Endothelial cell of umbilical vein (primary cell): ENCODE results near the gene KRTAP19-1. TPM values are rescaled to one million over a fixed set of nuclear protein-coding genes. Genes with fewer than 3 reads are reported as not detected.

Experiments used
- Bru-seq: library from RNA; stranded (reverse); fragments of 400-500 nt; gene quantifications from one replicate; lab custom pipeline; 2021; lab: Mats Ljungman, UMichigan
- BruChase-seq, 2 experiments: library from RNA; stranded (reverse); fragments of 400-500 nt; gene quantifications; one replicate each; lab custom pipeline; 2021; lab: Mats Ljungman, UMichigan
- BruUV-seq: library from RNA; stranded (reverse); fragments of 400-500 nt; replicated peaks from 2 replicates; lab custom pipeline; 2021; lab: Mats Ljungman, UMichigan
- CTCF ChIA-PET: fragments of 300-600, 350-600 bp; sonication (Branson Sonifier 250); formaldehyde crosslinking; loops from one replicate; lab custom pipeline; 2021; ENCODE audit warnings: antibody characterized with exemption, inconsistent platforms; lab: Charles Lee
- POLR2A ChIA-PET: fragments of 300-600, 350-600 bp; sonication (Branson Sonifier 250); formaldehyde crosslinking; loops from one replicate; lab custom pipeline; 2021; ENCODE audit warnings: antibody characterized with exemption, inconsistent platforms; lab: Charles Lee
- DNase-seq: peaks from one replicate; pipeline ENCODE4 v3.0.0-alpha.2; 2011; ENCODE audit warnings: low read depth, low spot score
- FAIRE-seq: peaks from 2 replicates; lab custom pipeline; 2011; peaks lifted over from hg19 to GRCh38; lab: Jason Lieb, UNC
- H2AFZ ChIP-seq: 2 replicates; pipeline ENCODE4 v1.6.0; 2012; ENCODE audit warnings: low read depth, low read length, control low read depth, inconsistent platforms
- H3K27ac ChIP-seq: 2 replicates; pipeline ENCODE4 v1.5.1; 2011; ENCODE audit warnings: low read depth, mild to moderate bottlenecking, control low read depth, low read length, moderate library complexity; ENCODE audit not compliant: insufficient read depth
- H3K27me3 ChIP-seq, 2 experiments: 2 replicates each; pipeline versions ENCODE4 v1.6.0 to v1.6.1; 2011; ENCODE audit warnings: low read length in 2 of 2, mixed read lengths in 1 of 2; ENCODE audit not compliant: control insufficient read depth in 2 of 2, insufficient read depth in 2 of 2
- H3K36me3 ChIP-seq, 2 experiments: 2 replicates in 1 of 2; 3 replicates in 1 of 2; pipeline ENCODE4 v1.5.1; 2011; ENCODE audit warnings: low read length in 2 of 2, mild to moderate bottlenecking in 1 of 2, moderate library complexity in 1 of 2; ENCODE audit not compliant: control insufficient read depth in 2 of 2, insufficient read depth in 2 of 2; ENCODE audit errors: extremely low read depth in 1 of 2
- H3K4me1 ChIP-seq: 3 replicates; pipeline ENCODE4 v1.5.1; 2011; ENCODE audit warnings: mild to moderate bottlenecking, low read length; ENCODE audit not compliant: control insufficient read depth, insufficient read depth; ENCODE audit errors: extremely low read depth
- H3K4me2 ChIP-seq: 2 replicates; pipeline ENCODE4 v1.6.1; 2011; ENCODE audit warnings: low read length, control low read depth, mixed read lengths; ENCODE audit not compliant: insufficient read depth
- H3K4me3 ChIP-seq, 3 experiments: fragments of 200-600 bp in 1 of 3; sonication (generic), shearing (Covaris generic) in 1 of 3; replicated peaks in 1 of 3; 2 replicates each; pipeline ENCODE4 v1.5.1; 2011 to 2016; ENCODE audit warnings: control low read depth in 3 of 3, low read length in 3 of 3, mild to moderate bottlenecking in 2 of 3, inconsistent platforms in 1 of 3, low read depth in 1 of 3, moderate library complexity in 1 of 3; ENCODE audit not compliant: insufficient read depth in 1 of 3
- H3K79me2 ChIP-seq: 2 replicates; pipeline ENCODE4 v1.6.0; 2012; ENCODE audit warnings: low read length, inconsistent platforms; ENCODE audit not compliant: control insufficient read depth, insufficient read depth
- H3K9ac ChIP-seq: replicated peaks from 2 replicates; pipeline ENCODE3; 2011; ENCODE audit warnings: low read length, control low read depth; ENCODE audit not compliant: insufficient read depth; ENCODE audit errors: extremely low read depth
- H3K9me1 ChIP-seq: replicated peaks from 3 replicates; pipeline ENCODE4 v1.6.0; 2011; ENCODE audit warnings: mild to moderate bottlenecking, low read length; ENCODE audit not compliant: control insufficient read depth, insufficient read depth; ENCODE audit errors: extremely low read depth
- H3K9me3 ChIP-seq: replicated peaks from 2 replicates; pipeline ENCODE4 v1.5.1; 2012; ENCODE audit warnings: low read length, inconsistent platforms; ENCODE audit not compliant: control insufficient read depth, insufficient read depth
- H4K20me1 ChIP-seq: replicated peaks from 2 replicates; pipeline ENCODE3; 2011; ENCODE audit warnings: mild to moderate bottlenecking, low read length; ENCODE audit not compliant: control insufficient read depth, insufficient read depth; ENCODE audit errors: extremely low read depth
- CTCF ChIP-seq, 2 donors: IDR thresholded peaks; 1 replicate in 1 of 2; 2 replicates in 1 of 2; pipeline ENCODE4 v1.5.1; 2011; ENCODE audit warnings: low read length in 2 of 2, mild to moderate bottlenecking in 2 of 2, moderate library complexity in 2 of 2, control low read depth in 1 of 2, inconsistent platforms in 1 of 2, low read depth in 1 of 2; ENCODE audit not compliant: insufficient read depth in 1 of 2; ENCODE audit errors: extremely low read depth in 1 of 2
- EZH2 ChIP-seq: IDR thresholded peaks from 2 replicates; pipeline ENCODE4 v1.6.1; 2012; ENCODE audit warnings: borderline replicate concordance, low read depth, mild to moderate bottlenecking, moderate library complexity, low read length, inconsistent platforms; ENCODE audit not compliant: severe bottlenecking
- FOS ChIP-seq: IDR thresholded peaks from 2 replicates; pipeline ENCODE4 v1.6.1; 2011; ENCODE audit warnings: mild to moderate bottlenecking, low read length, moderate library complexity, borderline replicate concordance; ENCODE audit not compliant: insufficient read depth
- GATA2 ChIP-seq: IDR thresholded peaks from 2 replicates; pipeline ENCODE4 v1.7.0; 2011; ENCODE audit warnings: low read depth, mild to moderate bottlenecking, moderate library complexity, mixed read lengths, low read length; ENCODE audit not compliant: insufficient read length, insufficient read depth
- JUN ChIP-seq: IDR thresholded peaks from 2 replicates; pipeline ENCODE4 v1.6.1; 2011; ENCODE audit warnings: borderline replicate concordance, low read depth; ENCODE audit not compliant: insufficient read length, insufficient read depth
- MAX ChIP-seq: IDR thresholded peaks from 2 replicates; pipeline ENCODE4 v1.6.1; 2011; ENCODE audit not compliant: insufficient read depth, insufficient read length
- MYC ChIP-seq: IDR thresholded peaks from one replicate; pipeline ENCODE4 v1.6.1; 2011; ENCODE audit warnings: mild to moderate bottlenecking, low read depth, low read length
- POLR2AphosphoS5 ChIP-seq: IDR thresholded peaks from 2 replicates; pipeline ENCODE4 v1.6.1; 2012; ENCODE audit warnings: low read depth, mild to moderate bottlenecking, control low read depth, low read length, moderate library complexity; ENCODE audit not compliant: insufficient read depth
- dilution Hi-C: fragments of 300-500 bp; cut with MboI; formaldehyde crosslinking; loops from one replicate; pipeline ENCODE4 v1.15.0; 2019; ENCODE audit warnings: low sequenced_read_pairs; ENCODE audit not compliant: extremely low pct_ligation_motif_present
- intact Hi-C: fragments of 100-400 bp; cut with micrococcal nuclease; formaldehyde crosslinking; loops from one replicate; pipeline ENCODE4 v1.10.0; 2022
- long read RNA-seq: library from polyadenylated mRNA; stranded (forward); transcript quantifications from one replicate; pipeline ENCODE4 v2.0.0, GENCODE V29; 2021
- polyA minus RNA-seq, 3 experiments: library from RNA; depleted of rRNA, polyadenylated mRNA; stranded (reverse); fragments of >200 nt; gene quantifications; 1 replicate in 1 of 3; 2 replicates in 2 of 3; pipeline ENCODE4 v1.2.3, GENCODE V29; 2011
- polyA plus RNA-seq, 4 experiments: library from polyadenylated mRNA; depleted of rRNA in 3 of 4; stranded (reverse) in 3 of 4; unstranded in 1 of 4; fragments of >200 nt; gene quantifications; 2 replicates each; pipeline versions ENCODE4 v1.2.1 to v1.2.3, GENCODE V29; 2011 to 2012; ENCODE audit warnings: missing spikeins in 1 of 4
- total RNA-seq: library from RNA; stranded (reverse); gene quantifications from 2 replicates; pipeline ENCODE4 v1.2.3, GENCODE V29; 2021

Gene KRTAP19-1
- total RNA-seq (not detected in 2 replicates), polyA plus RNA-seq (not detected in 2 replicates), polyA minus RNA-seq (not detected in 2 replicates), Bru-seq, nascent RNA (not detected), BruChase-seq, experiment 1, labeled RNA remaining after a 6-hour chase (not detected), BruChase-seq, experiment 2, labeled RNA remaining after a 2-hour chase (not detected)
- not detected in 2 replicates for polyA plus RNA-seq (2011; cell fraction: cytosol; rRNA removed)
- polyA plus RNA-seq (2011; cell fraction: nucleus; rRNA removed): not detected in 2 replicates
- polyA plus RNA-seq (2012): not detected in 2 replicates
- not detected for polyA minus RNA-seq (2011; cell fraction: cytosol; rRNA and poly(A)+ RNA removed)
- polyA minus RNA-seq (2011; cell fraction: nucleus; rRNA and poly(A)+ RNA removed): not detected in 2 replicates
- long read RNA-seq: 0 reads

- H3K4me2 ChIP-seq: no peak within 1 kb of the TSS
- no peak within 1 kb of the TSS for H3K4me3 ChIP-seq
- no TSS peak for BruUV-seq
- dilution Hi-C loops: no loop called here
- H3K36me3 ChIP-seq: no peaks in the 10 kb centered on the region
- no peaks in the 10 kb centered on the region for H3K4me1 ChIP-seq
- H3K79me2 ChIP-seq: no peaks in the 10 kb centered on the region
- H3K27ac ChIP-seq: no peak within 1 kb of the TSS
- DNase-seq: no peak
- TF ChIP-seq EZH2: no peak
- no peak for TF ChIP-seq MAX
- no peak for TF ChIP-seq GATA2
- TF ChIP-seq MYC: no peak
- no peak for TF ChIP-seq JUN
- TF ChIP-seq FOS: no peak
- no peak for TF ChIP-seq CTCF (IDR thresholded peaks at IDR 0.05; ENCODE audit: extremely low read depth in 1 of 2, insufficient read depth in 1 of 2, low read depth in 1 of 2, low read length in 2 of 2)
- no peak for TF ChIP-seq POLR2AphosphoS5
- CTCF ChIA-PET: no interaction called here
- H4K20me1 ChIP-seq: no peaks in the 10 kb centered on the region
- POLR2A ChIA-PET: no interaction called here
- FAIRE-seq: no peak
- H3K9ac ChIP-seq: no peak within 1 kb of the TSS
- no peaks in the 10 kb centered on the region for H3K27me3 ChIP-seq
- H2AFZ ChIP-seq: no peak within 1 kb of the TSS
- intact Hi-C loops: no loop called here
- no peaks in the 10 kb centered on the region for H3K9me3 ChIP-seq
- H3K9me1 ChIP-seq: no peaks in the 10 kb centered on the region
Observed at GRCh38 chr21:30480145-30480544, at the start of gene KRTAP19-1. Gene KRTAP19-1 (minus strand): TSS chr21:30480367. CDS start chr21:30480317, 50 bp downstream.
